Peyer's patch (tissue), 4 donors: ENCODE data around the gene RPL31.

Experiments used
- POLR2A ChIP-seq, 2 donors: fragments of 450-650 bp; IDR thresholded peaks; one replicate each; pipeline ENCODE4 v1.5.1; 2017; ENCODE audit warnings: antibody characterized with exemption in 2 of 2, mild to moderate bottlenecking in 2 of 2, moderate library complexity in 2 of 2
- TF ChIP-seq, protein P1 (sequence below), 6 experiments: fragments of 450-650 bp in 4 of 6; fragments of 200-600 bp in 2 of 6; sonication (generic) in 1 of 6; IDR thresholded peaks; one replicate each; pipeline ENCODE4 v1.5.1; 2017 to 2019; ENCODE audit warnings: antibody characterized with exemption in 6 of 6, mild to moderate bottlenecking in 3 of 6, moderate library complexity in 1 of 6

DNA sequence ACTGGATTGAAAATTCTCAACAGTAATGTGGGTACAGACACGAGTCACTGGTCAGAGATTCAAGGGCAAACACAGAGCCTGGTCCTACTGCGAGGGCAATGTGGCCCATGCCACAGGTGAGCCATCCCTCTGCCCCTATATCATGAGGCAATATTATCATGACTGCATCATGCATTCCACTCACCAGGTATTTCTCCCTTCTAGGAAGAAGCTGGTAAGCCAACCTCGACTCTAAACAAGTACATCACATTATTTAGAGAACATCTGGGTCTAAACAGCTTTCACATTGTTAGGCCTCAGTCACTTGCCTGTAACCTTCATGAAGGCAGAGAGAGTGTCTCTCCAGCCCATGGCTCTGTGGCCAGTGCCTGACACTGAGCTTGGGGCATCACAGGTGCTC, 14.6 kb upstream of the RPL31 start:
- TF ChIP-seq, protein P1, sequence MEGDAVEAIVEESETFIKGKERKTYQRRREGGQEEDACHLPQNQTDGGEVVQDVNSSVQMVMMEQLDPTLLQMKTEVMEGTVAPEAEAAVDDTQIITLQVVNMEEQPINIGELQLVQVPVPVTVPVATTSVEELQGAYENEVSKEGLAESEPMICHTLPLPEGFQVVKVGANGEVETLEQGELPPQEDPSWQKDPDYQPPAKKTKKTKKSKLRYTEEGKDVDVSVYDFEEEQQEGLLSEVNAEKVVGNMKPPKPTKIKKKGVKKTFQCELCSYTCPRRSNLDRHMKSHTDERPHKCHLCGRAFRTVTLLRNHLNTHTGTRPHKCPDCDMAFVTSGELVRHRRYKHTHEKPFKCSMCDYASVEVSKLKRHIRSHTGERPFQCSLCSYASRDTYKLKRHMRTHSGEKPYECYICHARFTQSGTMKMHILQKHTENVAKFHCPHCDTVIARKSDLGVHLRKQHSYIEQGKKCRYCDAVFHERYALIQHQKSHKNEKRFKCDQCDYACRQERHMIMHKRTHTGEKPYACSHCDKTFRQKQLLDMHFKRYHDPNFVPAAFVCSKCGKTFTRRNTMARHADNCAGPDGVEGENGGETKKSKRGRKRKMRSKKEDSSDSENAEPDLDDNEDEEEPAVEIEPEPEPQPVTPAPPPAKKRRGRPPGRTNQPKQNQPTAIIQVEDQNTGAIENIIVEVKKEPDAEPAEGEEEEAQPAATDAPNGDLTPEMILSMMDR (IDR thresholded peaks at IDR 0.05): no peak
- TF ChIP-seq POLR2A (IDR thresholded peaks at IDR 0.05): no peak
